ENCODE data around the gene ADD3.

Gene ADD3

DNA sequence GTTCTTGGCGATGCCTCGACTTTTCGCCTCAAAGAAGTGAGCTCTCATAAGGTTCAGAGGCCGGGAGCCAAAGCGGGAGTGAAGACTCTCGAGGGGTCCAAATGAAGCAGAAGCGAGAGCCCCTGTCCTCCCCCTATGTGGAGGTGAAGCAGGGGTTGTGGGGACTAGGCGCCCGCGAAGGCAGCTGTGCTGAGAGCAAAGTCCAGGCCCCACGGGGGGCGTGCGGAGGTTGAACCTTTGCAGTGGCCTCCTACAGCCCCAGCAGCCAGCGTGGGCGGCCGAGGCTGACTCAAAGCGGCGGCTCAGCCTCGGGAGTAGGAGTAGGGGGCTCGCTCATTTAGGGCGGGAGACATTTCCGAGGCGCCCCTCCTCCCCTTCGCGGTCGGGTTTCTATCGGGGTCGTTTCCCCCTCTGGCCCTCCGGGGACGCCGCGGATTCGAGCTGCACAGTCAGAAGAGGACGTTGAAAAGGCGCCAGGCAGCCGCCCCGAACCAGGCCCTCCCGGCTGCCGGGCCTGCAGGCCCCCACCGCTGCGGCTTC lies 553 bp upstream of the ADD3 start (continued):
- TF ChIP-seq, protein P1, sequence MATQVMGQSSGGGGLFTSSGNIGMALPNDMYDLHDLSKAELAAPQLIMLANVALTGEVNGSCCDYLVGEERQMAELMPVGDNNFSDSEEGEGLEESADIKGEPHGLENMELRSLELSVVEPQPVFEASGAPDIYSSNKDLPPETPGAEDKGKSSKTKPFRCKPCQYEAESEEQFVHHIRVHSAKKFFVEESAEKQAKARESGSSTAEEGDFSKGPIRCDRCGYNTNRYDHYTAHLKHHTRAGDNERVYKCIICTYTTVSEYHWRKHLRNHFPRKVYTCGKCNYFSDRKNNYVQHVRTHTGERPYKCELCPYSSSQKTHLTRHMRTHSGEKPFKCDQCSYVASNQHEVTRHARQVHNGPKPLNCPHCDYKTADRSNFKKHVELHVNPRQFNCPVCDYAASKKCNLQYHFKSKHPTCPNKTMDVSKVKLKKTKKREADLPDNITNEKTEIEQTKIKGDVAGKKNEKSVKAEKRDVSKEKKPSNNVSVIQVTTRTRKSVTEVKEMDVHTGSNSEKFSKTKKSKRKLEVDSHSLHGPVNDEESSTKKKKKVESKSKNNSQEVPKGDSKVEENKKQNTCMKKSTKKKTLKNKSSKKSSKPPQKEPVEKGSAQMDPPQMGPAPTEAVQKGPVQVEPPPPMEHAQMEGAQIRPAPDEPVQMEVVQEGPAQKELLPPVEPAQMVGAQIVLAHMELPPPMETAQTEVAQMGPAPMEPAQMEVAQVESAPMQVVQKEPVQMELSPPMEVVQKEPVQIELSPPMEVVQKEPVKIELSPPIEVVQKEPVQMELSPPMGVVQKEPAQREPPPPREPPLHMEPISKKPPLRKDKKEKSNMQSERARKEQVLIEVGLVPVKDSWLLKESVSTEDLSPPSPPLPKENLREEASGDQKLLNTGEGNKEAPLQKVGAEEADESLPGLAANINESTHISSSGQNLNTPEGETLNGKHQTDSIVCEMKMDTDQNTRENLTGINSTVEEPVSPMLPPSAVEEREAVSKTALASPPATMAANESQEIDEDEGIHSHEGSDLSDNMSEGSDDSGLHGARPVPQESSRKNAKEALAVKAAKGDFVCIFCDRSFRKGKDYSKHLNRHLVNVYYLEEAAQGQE (tag by site-specific recombination; IDR thresholded peaks at IDR 0.05): peak; percentile 19; the same call in 1 of the 2 replicates
- TF ChIP-seq ZSCAN30 (tag by site-specific recombination; IDR thresholded peaks at IDR 0.05): peak; percentile 48; the same call in 1 of the 2 replicates
- TF ChIP-seq, protein P2, sequence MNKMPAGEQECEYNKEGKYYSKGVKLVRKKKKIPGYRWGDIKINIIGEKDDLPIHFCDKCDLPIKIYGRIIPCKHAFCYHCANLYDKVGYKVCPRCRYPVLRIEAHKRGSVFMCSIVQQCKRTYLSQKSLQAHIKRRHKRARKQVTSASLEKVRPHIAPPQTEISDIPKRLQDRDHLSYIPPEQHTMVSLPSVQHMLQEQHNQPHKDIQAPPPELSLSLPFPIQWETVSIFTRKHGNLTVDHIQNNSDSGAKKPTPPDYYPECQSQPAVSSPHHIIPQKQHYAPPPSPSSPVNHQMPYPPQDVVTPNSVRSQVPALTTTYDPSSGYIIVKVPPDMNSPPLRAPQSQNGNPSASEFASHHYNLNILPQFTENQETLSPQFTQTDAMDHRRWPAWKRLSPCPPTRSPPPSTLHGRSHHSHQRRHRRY (tag by site-specific recombination; IDR thresholded peaks at IDR 0.05): no peak
- no peak for TF ChIP-seq ZNF549 (tag by site-specific recombination; IDR thresholded peaks at IDR 0.05)
- TF ChIP-seq, protein P3, sequence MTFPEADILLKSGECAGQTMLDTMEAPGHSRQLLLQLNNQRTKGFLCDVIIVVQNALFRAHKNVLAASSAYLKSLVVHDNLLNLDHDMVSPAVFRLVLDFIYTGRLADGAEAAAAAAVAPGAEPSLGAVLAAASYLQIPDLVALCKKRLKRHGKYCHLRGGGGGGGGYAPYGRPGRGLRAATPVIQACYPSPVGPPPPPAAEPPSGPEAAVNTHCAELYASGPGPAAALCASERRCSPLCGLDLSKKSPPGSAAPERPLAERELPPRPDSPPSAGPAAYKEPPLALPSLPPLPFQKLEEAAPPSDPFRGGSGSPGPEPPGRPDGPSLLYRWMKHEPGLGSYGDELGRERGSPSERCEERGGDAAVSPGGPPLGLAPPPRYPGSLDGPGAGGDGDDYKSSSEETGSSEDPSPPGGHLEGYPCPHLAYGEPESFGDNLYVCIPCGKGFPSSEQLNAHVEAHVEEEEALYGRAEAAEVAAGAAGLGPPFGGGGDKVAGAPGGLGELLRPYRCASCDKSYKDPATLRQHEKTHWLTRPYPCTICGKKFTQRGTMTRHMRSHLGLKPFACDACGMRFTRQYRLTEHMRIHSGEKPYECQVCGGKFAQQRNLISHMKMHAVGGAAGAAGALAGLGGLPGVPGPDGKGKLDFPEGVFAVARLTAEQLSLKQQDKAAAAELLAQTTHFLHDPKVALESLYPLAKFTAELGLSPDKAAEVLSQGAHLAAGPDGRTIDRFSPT (tag by site-specific recombination; IDR thresholded peaks at IDR 0.05): no peak
- no peak for TF ChIP-seq YY2 (tag by site-specific recombination; IDR thresholded peaks at IDR 0.05)
- TF ChIP-seq GFI1B (tag by site-specific recombination; IDR thresholded peaks at IDR 0.05): no peak
- TF ChIP-seq ZNF600 (tag by site-specific recombination; IDR thresholded peaks at IDR 0.05): no peak
- TF ChIP-seq ZNF785 (tag by site-specific recombination; IDR thresholded peaks at IDR 0.05): no peak
- no peak for TF ChIP-seq ZNF157 (tag by site-specific recombination; IDR thresholded peaks at IDR 0.05)
- TF ChIP-seq, protein P4, sequence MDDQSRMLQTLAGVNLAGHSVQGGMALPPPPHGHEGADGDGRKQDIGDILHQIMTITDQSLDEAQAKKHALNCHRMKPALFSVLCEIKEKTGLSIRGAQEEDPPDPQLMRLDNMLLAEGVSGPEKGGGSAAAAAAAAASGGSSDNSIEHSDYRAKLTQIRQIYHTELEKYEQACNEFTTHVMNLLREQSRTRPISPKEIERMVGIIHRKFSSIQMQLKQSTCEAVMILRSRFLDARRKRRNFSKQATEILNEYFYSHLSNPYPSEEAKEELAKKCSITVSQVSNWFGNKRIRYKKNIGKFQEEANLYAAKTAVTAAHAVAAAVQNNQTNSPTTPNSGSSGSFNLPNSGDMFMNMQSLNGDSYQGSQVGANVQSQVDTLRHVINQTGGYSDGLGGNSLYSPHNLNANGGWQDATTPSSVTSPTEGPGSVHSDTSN (CRISPR knock-in tag; IDR thresholded peaks at IDR 0.05): no peak
- no peak for TF ChIP-seq ZNF707 (tag by site-specific recombination; IDR thresholded peaks at IDR 0.05)
- no peak for TF ChIP-seq KLF1 (tag by site-specific recombination; IDR thresholded peaks at IDR 0.05)
- peak; percentile 99 for TF ChIP-seq ZNF335 (tag by site-specific recombination; conservative IDR thresholded peaks at IDR 0.05)
- TF ChIP-seq, protein P5, sequence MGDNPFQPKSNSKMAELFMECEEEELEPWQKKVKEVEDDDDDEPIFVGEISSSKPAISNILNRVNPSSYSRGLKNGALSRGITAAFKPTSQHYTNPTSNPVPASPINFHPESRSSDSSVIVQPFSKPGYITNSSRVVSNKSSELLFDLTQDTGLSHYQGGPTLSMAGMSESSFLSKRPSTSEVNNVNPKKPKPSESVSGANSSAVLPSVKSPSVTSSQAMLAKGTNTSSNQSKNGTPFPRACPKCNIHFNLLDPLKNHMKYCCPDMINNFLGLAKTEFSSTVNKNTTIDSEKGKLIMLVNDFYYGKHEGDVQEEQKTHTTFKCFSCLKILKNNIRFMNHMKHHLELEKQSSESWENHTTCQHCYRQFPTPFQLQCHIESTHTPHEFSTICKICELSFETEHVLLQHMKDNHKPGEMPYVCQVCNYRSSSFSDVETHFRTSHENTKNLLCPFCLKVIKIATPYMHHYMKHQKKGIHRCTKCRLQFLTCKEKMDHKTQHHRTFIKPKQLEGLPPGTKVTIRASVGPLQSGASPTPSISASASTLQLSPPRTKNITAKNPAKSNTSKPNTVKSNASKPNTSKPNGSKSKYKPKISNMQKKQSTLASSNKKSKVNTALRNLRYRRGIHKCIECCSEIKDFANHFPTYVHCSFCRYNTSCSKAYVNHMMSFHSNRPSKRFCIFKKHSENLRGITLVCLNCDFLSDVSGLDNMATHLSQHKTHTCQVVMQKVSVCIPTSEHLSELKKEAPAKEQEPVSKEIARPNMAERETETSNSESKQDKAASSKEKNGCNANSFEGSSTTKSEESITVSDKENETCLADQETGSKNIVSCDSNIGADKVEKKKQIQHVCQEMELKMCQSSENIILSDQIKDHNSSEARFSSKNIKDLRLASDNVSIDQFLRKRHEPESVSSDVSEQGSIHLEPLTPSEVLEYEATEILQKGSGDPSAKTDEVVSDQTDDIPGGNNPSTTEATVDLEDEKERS (tag by site-specific recombination; IDR thresholded peaks at IDR 0.05): no peak
- TF ChIP-seq ZNF843 (tag by site-specific recombination; IDR thresholded peaks at IDR 0.05): peak; percentile 26; the same call in 1 of the 2 replicates
- TF ChIP-seq ZBTB17 (tag by site-specific recombination; IDR thresholded peaks at IDR 0.05): no peak
- 0 out of 2 replicates have a peak, but pooled peaks have one; percentile 72 for TF ChIP-seq REPIN1 (tag by site-specific recombination; IDR thresholded peaks at IDR 0.05; ENCODE audit: low read depth)
- no peak for TF ChIP-seq ZNF585B (tag by site-specific recombination; IDR thresholded peaks at IDR 0.05)
- TF ChIP-seq, protein P6, sequence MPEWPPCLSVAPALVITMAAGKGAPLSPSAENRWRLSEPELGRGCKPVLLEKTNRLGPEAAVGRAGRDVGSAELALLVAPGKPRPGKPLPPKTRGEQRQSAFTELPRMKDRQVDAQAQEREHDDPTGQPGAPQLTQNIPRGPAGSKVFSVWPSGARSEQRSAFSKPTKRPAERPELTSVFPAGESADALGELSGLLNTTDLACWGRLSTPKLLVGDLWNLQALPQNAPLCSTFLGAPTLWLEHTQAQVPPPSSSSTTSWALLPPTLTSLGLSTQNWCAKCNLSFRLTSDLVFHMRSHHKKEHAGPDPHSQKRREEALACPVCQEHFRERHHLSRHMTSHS (tag by site-specific recombination; IDR thresholded peaks at IDR 0.05): no peak
- TF ChIP-seq, protein P7, sequence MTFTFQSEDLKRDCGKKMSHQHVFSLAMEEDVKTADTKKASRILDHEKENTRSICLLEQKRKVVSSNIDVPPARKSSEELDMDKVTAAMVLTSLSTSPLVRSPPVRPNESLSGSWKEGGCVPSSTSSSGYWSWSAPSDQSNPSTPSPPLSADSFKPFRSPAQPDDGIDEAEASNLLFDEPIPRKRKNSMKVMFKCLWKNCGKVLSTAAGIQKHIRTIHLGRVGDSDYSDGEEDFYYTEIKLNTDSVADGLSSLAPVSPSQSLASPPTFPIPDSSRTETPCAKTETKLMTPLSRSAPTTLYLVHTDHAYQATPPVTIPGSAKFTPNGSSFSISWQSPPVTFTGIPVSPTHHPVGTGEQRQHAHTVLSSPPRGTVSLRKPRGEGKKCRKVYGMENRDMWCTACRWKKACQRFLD (tag by site-specific recombination; IDR thresholded peaks at IDR 0.05): no peak
- TF ChIP-seq ZSCAN23 (tag by site-specific recombination; IDR thresholded peaks at IDR 0.05): 0 out of 2 replicates have a peak, but pooled peaks have one; percentile 35
- no peak for TF ChIP-seq ZNF530 (tag by site-specific recombination; IDR thresholded peaks at IDR 0.05; ENCODE audit: low read depth)
- TF ChIP-seq, protein P8, sequence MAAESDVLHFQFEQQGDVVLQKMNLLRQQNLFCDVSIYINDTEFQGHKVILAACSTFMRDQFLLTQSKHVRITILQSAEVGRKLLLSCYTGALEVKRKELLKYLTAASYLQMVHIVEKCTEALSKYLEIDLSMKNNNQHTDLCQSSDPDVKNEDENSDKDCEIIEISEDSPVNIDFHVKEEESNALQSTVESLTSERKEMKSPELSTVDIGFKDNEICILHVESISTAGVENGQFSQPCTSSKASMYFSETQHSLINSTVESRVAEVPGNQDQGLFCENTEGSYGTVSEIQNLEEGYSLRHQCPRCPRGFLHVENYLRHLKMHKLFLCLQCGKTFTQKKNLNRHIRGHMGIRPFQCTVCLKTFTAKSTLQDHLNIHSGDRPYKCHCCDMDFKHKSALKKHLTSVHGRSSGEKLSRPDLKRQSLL (tag by site-specific recombination; IDR thresholded peaks at IDR 0.05): no peak

Data from HEK293 (cell line).